Thyroid gland (tissue), 4 donors: ENCODE measurements around the gene RIPOR2. TPM values are rescaled to one million over a fixed set of nuclear protein-coding genes. Genes with fewer than 3 reads are reported as not detected.
A peak's percentile ranks its signal among the peaks of the same experiment; 100 is the strongest.

Source experiments
- DNase-seq, 2 donors: peaks; one replicate each; pipeline ENCODE4 v3.0.0-alpha.2; 2019
- H3K27ac ChIP-seq, 3 donors: fragments of 200-600 bp; sonication (generic); 1 replicate in 2 of 3; 2 replicates in 1 of 3; pipeline ENCODE4 v1.5.1; 2016 to 2019; ENCODE audit warnings: mild to moderate bottlenecking in 1 of 3, moderate library complexity in 1 of 3
- H3K27me3 ChIP-seq: fragments of 200-600 bp; sonication (generic); one replicate; pipeline ENCODE4 v1.5.1; 2019
- H3K36me3 ChIP-seq, 2 donors: fragments of 200-600 bp; sonication (generic); one replicate each; pipeline ENCODE4 v1.5.1; 2016 to 2019
- H3K4me1 ChIP-seq, 2 donors: fragments of 200-600 bp; sonication (generic); one replicate each; pipeline ENCODE4 v1.5.1; 2017 to 2019
- H3K4me3 ChIP-seq, 3 donors: fragments of 200-600 bp; sonication (generic); replicated peaks in 1 of 3; 1 replicate in 2 of 3; 2 replicates in 1 of 3; pipeline ENCODE4 v1.5.1; 2016; ENCODE audit warnings: mild to moderate bottlenecking in 1 of 3
- H3K9me3 ChIP-seq: fragments of 200-600 bp; sonication (generic); one replicate; pipeline ENCODE4 v1.5.1; 2017
- CTCF ChIP-seq, 6 experiments: fragments of 200-600 bp in 3 of 6; fragments of 450-650 bp in 3 of 6; sonication (generic) in 3 of 6; IDR thresholded peaks; one replicate each; pipeline ENCODE4 v1.5.1; 2016 to 2019; ENCODE audit warnings: antibody characterized with exemption in 6 of 6, mild to moderate bottlenecking in 2 of 6, inconsistent platforms in 1 of 6, moderate library complexity in 1 of 6
- POLR2A ChIP-seq, 2 donors: fragments of 450-650 bp; IDR thresholded peaks; one replicate each; pipeline ENCODE4 v1.6.1; 2017; ENCODE audit warnings: antibody characterized with exemption in 2 of 2, mild to moderate bottlenecking in 2 of 2, moderate library complexity in 1 of 2
- WGBS, 2 donors: methylation state at CpG; one replicate each; pipeline ENCODE4 v1.1.5; 2017; 5-methylcytosine and 5-hydroxymethylcytosine counted together
- intact Hi-C: fragments of 100-400 bp; cut with DNase I; formaldehyde crosslinking; loops from one replicate; pipeline ENCODE4 v1.15.1; 2023
- total RNA-seq, 4 donors: library from RNA; depleted of rRNA; stranded (reverse); fragments of >200 nt; gene quantifications; one replicate each; pipeline ENCODE4 v1.2.3, GENCODE V29; 2016

RIPOR2 gene
- total RNA-seq, 4 donors from 2014 or later: 3.1 to 13.0 (median 8.4) TPM

- no peaks in the 10 kb centered on the region for H3K9me3 ChIP-seq
- peaks cover 8 to 36% of the 10 kb centered on the region in 2 donors for H3K4me1 ChIP-seq
- 94 to 95% methylated on average over 7 of the region's 7 CpGs for WGBS, 2 donors
- H3K27ac ChIP-seq: no peak overlapping the region
- no peaks in the 10 kb centered on the region for H3K27me3 ChIP-seq
- intact Hi-C loops: loop anchor here (10.0 kb wide), 1 partner anchor 145 kb away; no protein-coding TSS in a partner anchor
- no peak for DNase-seq
- H3K4me3 ChIP-seq: no peak overlapping the region
- H3K36me3 ChIP-seq: no peaks in the 10 kb centered on the region
- TF ChIP-seq POLR2A (IDR thresholded peaks at IDR 0.05) (no peak), CTCF (IDR thresholded peaks at IDR 0.05) (no peak)
Observed at GRCh38 chr6:24849713-24850112, 86.0 kb downstream of the RIPOR2 start.

- WGBS, 2 donors: 90 to 96% methylated on average over 4 of the region's 4 CpGs
Observed at GRCh38 chr6:24848461-24848860, 87.3 kb downstream of the RIPOR2 start.

GRCh38 chr6:24847402-24847801, 88.4 kb downstream of the RIPOR2 start:
- H3K4me3 ChIP-seq: no peak overlapping the region
- H3K4me1 ChIP-seq: peaks cover 27 to 57% of the 10 kb centered on the region in 2 donors
- DNase-seq: peak; percentile 40 to 60
- no peaks in the 10 kb centered on the region for H3K27me3 ChIP-seq
- intact Hi-C loops: no loop called here
- H3K9me3 ChIP-seq: no peaks in the 10 kb centered on the region
- peak overlapping the region in 1 of 3 donors; percentile 47 for H3K27ac ChIP-seq
- TF ChIP-seq CTCF (IDR thresholded peaks at IDR 0.05): no peak
- WGBS, 2 donors: 30 to 78% methylated on average over 7 of the region's 7 CpGs
- no peaks in the 10 kb centered on the region for H3K36me3 ChIP-seq

More at GRCh38 chr6:24848461-24848860, 87.3 kb downstream of the RIPOR2 start:
- H3K27me3 ChIP-seq: no peaks in the 10 kb centered on the region
- H3K27ac ChIP-seq: no peak overlapping the region
- H3K4me1 ChIP-seq: peaks cover 20 to 49% of the 10 kb centered on the region in 2 donors
- DNase-seq: no peak
- H3K9me3 ChIP-seq: no peaks in the 10 kb centered on the region
- H3K36me3 ChIP-seq: no peaks in the 10 kb centered on the region
- intact Hi-C loops: no loop called here
- no peak overlapping the region for H3K4me3 ChIP-seq
- no peak for TF ChIP-seq POLR2A (IDR thresholded peaks at IDR 0.05)
- TF ChIP-seq CTCF (IDR thresholded peaks at IDR 0.05): no peak

GRCh38 chr6:24845578-24845977, 90.2 kb downstream of the RIPOR2 start:
- no peaks in the 10 kb centered on the region for H3K36me3 ChIP-seq
- H3K9me3 ChIP-seq: no peaks in the 10 kb centered on the region
- no peaks in the 10 kb centered on the region for H3K27me3 ChIP-seq
- intact Hi-C loops: no loop called here
- TF ChIP-seq CTCF (IDR thresholded peaks at IDR 0.05) (no peak), POLR2A (IDR thresholded peaks at IDR 0.05) (no peak)
- DNase-seq: no peak
- H3K27ac ChIP-seq: peak overlapping the region in 1 of 3 donors; percentile 80
- WGBS, 2 donors: 97 to 100% methylated on average over 4 of the region's 4 CpGs
- peaks cover 30 to 52% of the 10 kb centered on the region in 2 donors for H3K4me1 ChIP-seq
- H3K4me3 ChIP-seq: no peak overlapping the region

- 89 to 92% methylated on average over 6 of the region's 6 CpGs for whole genome bisulfite sequencing, 2 donors
- no peaks in the 10 kb centered on the region for H3K36me3 ChIP-seq
- no peaks in the 10 kb centered on the region for H3K9me3 ChIP-seq
- peaks cover 36 to 57% of the 10 kb centered on the region in 2 donors for H3K4me1 ChIP-seq
- intact Hi-C loops: no loop called here
- no peak for DNase-seq
- TF ChIP-seq POLR2A (IDR thresholded peaks at IDR 0.05) (no peak), CTCF (IDR thresholded peaks at IDR 0.05) (no peak)
- no peaks in the 10 kb centered on the region for H3K27me3 ChIP-seq
- H3K4me3 ChIP-seq: no peak overlapping the region
- H3K27ac ChIP-seq: peak overlapping the region in 2 of 3 donors; percentile 74 to 80
Observed at GRCh38 chr6:24844903-24845302, 90.9 kb downstream of the RIPOR2 start.
